Measurements from ENCODE around the gene ZNF664. TPM values are rescaled to one million over a fixed set of nuclear protein-coding genes. Genes with fewer than 3 reads are reported as not detected.

ZNF664 gene
- total and polyA plus RNA-seq, 9 donors, result 28.3 to 58.9 (median 42.8) TPM

DNA sequence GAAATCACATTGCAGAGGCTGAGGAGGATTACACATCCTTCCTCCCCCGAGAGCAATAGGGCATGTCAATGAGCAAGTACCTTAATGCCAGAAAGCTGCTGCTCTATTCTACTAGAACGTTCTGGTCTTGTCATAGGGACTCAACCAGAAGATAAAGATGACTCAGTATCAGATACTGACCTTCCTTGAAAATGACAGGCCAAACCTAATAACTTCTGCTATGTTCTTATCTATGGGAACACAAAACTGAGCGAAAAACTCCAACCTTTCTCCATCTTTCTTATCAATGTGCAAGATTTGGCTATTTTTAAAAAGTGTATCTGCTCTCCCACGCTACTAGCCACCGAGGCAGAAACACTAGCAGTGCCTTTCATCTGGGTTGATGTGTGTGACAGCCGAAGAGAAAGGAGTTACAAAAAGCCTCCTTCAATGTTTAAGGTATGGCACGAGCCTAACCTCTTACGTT, 5.9 kb upstream of the ZNF664 start:
- Histone ChIP-seq H3K27me3 (ENCODE audit: control insufficient read depth, insufficient read depth, low read length) (no peaks in the 10 kb centered on the region), H3K36me3 (ENCODE audit: control insufficient read depth, insufficient read depth, low read length) (peaks cover 6% of the 10 kb centered on the region), H3K4me1 (ENCODE audit: control insufficient read depth, insufficient read depth, low read length) (peaks cover 4% of the 10 kb centered on the region), H3K4me3 (ENCODE audit: low read length) (no peak overlapping the region), H3K27ac (ENCODE audit: low read length) (no peak overlapping the region), H3K9me3 (replicated peaks; ENCODE audit: control insufficient read depth, low read depth, low read length) (no peaks in the 10 kb centered on the region)
- DNase-seq, result no peak
- 79% methylated on average over 2 of the region's 8 CpGs for WGBS (ENCODE audit: insufficient coverage)

DNA sequence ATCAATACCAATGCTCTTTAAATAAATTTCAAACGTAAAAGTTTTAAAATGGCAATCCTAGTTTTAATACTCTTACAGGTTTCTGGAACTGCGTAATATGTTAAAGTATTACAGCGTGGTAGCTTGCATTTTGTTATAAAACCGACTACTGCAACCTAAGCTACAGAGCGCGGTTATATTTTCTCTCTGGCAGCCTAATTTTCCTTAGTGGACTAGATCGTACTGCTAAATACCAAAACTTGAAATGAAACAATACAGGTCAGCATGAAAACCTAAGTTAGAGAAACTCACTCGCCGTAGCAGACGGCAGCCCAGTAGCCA, 1.6 kb upstream of the ZNF664 start:
- Histone ChIP-seq H3K27ac (ENCODE audit: low read length) (peak overlapping the region; percentile 79), H3K36me3 (ENCODE audit: control insufficient read depth, insufficient read depth, low read length) (peaks cover 8% of the 10 kb centered on the region), H3K4me1 (ENCODE audit: control insufficient read depth, insufficient read depth, low read length) (peaks cover 9% of the 10 kb centered on the region), H3K9me3 (replicated peaks; ENCODE audit: control insufficient read depth, low read depth, low read length) (no peaks in the 10 kb centered on the region), H3K4me3 (ENCODE audit: low read length) (peak overlapping the region; percentile 65), H3K27me3 (ENCODE audit: control insufficient read depth, insufficient read depth, low read length) (no peaks in the 10 kb centered on the region)
- DNase-seq, result no peak
- 0% methylated on average over 3 of the region's 10 CpGs for WGBS (ENCODE audit: insufficient coverage)

DNA sequence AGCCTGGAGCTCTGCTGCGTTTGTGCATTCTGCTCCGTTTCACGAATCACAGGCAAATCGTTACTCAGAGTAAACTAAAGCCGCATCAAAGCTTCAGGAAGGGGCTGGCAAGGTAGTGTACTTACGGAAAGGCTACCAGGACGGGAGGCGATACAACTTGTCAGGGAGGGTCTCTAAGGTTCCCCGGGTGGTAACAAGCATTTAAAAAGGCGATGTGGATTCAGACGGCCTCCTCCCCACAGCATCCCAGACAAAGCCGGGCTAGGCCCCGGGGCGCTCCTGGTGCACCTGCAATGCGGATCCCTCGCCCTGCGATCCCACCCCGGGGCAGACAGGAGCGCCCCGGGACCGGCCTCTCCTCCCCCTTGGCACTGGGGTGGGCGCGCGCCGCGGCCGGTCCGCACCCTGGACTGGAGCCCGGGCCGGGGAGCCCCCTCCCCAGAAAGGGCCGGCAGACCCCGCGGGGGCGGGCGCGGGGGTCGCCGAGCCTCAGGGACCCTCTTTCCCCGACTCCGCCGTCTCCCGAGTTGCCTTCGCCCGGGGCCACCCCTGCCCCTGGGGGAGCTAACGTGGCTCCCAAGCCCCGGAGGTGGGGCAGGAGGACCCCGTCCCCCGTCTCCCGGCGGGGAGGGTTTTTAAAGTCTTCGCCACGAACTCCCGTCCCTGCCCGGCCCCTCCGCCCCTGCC, 1.1 kb upstream of the ZNF664 start:
- peaks cover 9% of the 10 kb centered on the region for H3K4me1 ChIP-seq (ENCODE audit: control insufficient read depth, insufficient read depth, low read length)
- H3K4me3 ChIP-seq (ENCODE audit: low read length), result peak overlapping the region; percentile 65
- peak; percentile 45 for DNase-seq

GRCh38 chr12:123973552-123974341, 732 bp downstream of the ZNF664 start:
- Histone ChIP-seq H3K27me3 (ENCODE audit: control insufficient read depth, insufficient read depth, low read length) (no peaks in the 10 kb centered on the region), H3K36me3 (ENCODE audit: control insufficient read depth, insufficient read depth, low read length) (peaks cover 13% of the 10 kb centered on the region), H3K9me3 (replicated peaks; ENCODE audit: control insufficient read depth, low read depth, low read length) (no peaks in the 10 kb centered on the region), H3K4me3 (ENCODE audit: low read length) (peak overlapping the region; percentile 58), H3K27ac (ENCODE audit: low read length) (no peak overlapping the region), H3K4me1 (ENCODE audit: control insufficient read depth, insufficient read depth, low read length) (peaks cover 9% of the 10 kb centered on the region)
- WGBS (ENCODE audit: insufficient coverage), result 1% methylated on average over 66 of the region's 69 CpGs
- DNase-seq, result peak; percentile 51

More for the DNA sequence above, 1.1 kb upstream of the ZNF664 start:
- under 1% methylated on average over 51 of the region's 55 CpGs for WGBS (ENCODE audit: insufficient coverage)
- H3K27me3 ChIP-seq (ENCODE audit: control insufficient read depth, insufficient read depth, low read length), result no peaks in the 10 kb centered on the region
- H3K9me3 ChIP-seq (replicated peaks; ENCODE audit: control insufficient read depth, low read depth, low read length), result no peaks in the 10 kb centered on the region
- peak overlapping the region; percentile 79 for H3K27ac ChIP-seq (ENCODE audit: low read length)
- H3K36me3 ChIP-seq (ENCODE audit: control insufficient read depth, insufficient read depth, low read length), result peaks cover 10% of the 10 kb centered on the region

GRCh38 chr12:123976227-123976826, 3.3 kb downstream of the ZNF664 start:
- 85% methylated on average over 5 of the region's 7 CpGs for WGBS (ENCODE audit: insufficient coverage)
- Histone ChIP-seq H3K4me3 (ENCODE audit: low read length) (no peak overlapping the region), H3K27ac (ENCODE audit: low read length) (no peak overlapping the region), H3K9me3 (replicated peaks; ENCODE audit: control insufficient read depth, low read depth, low read length) (no peaks in the 10 kb centered on the region), H3K36me3 (ENCODE audit: control insufficient read depth, insufficient read depth, low read length) (peaks cover 16% of the 10 kb centered on the region), H3K27me3 (ENCODE audit: control insufficient read depth, insufficient read depth, low read length) (no peaks in the 10 kb centered on the region), H3K4me1 (ENCODE audit: control insufficient read depth, insufficient read depth, low read length) (peaks cover 9% of the 10 kb centered on the region)
- no peak for DNase-seq

- H3K27ac ChIP-seq (ENCODE audit: low read length), result no peak overlapping the region
- no peak for DNase-seq
- no peak overlapping the region for H3K4me3 ChIP-seq (ENCODE audit: low read length)
- no peaks in the 10 kb centered on the region for H3K4me1 ChIP-seq (ENCODE audit: control insufficient read depth, insufficient read depth, low read length)
- H3K36me3 ChIP-seq (ENCODE audit: control insufficient read depth, insufficient read depth, low read length), result peaks cover 21% of the 10 kb centered on the region
- WGBS (ENCODE audit: insufficient coverage), result 100% methylated on average over 1 of the region's 6 CpGs
- no peaks in the 10 kb centered on the region for H3K9me3 ChIP-seq (replicated peaks; ENCODE audit: control insufficient read depth, low read depth, low read length)
- H3K27me3 ChIP-seq (ENCODE audit: control insufficient read depth, insufficient read depth, low read length), result no peaks in the 10 kb centered on the region
These were observed 6.6 kb downstream of the ZNF664 start for GRCh38 chr12:123979566-123979965.

DNA sequence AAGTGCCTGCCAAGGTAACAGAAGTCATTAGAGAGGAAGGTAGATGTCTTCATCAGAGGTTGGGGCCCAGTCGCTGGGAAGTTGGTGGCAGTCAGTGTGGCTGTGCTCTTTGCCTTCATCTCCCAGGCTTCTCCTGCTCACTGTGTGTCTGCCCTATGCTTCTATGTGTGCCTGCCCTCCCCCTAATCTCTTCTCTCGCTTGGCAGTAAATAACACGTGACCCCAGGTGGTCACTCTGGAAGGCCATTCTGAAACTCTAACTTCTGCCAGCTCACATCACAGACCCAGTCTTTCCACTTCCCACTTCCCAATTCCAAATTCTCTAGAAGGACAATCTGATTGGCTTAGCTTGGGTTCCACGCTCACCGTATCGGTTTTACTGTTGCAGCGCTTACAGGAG, 9.3 kb downstream of the ZNF664 start:
- no peak for DNase-seq
- Histone ChIP-seq H3K36me3 (ENCODE audit: control insufficient read depth, insufficient read depth, low read length) (peaks cover 10% of the 10 kb centered on the region), H3K4me1 (ENCODE audit: control insufficient read depth, insufficient read depth, low read length) (peaks cover 6% of the 10 kb centered on the region), H3K4me3 (ENCODE audit: low read length) (no peak overlapping the region), H3K9me3 (replicated peaks; ENCODE audit: control insufficient read depth, low read depth, low read length) (no peaks in the 10 kb centered on the region), H3K27ac (ENCODE audit: low read length) (no peak overlapping the region), H3K27me3 (ENCODE audit: control insufficient read depth, insufficient read depth, low read length) (no peaks in the 10 kb centered on the region)
- 87% methylated on average over 6 of the region's 7 CpGs for WGBS (ENCODE audit: insufficient coverage)

GRCh38 chr12:123983822-123984485, 10.9 kb downstream of the ZNF664 start:
- Histone ChIP-seq H3K27ac (ENCODE audit: low read length) (no peak overlapping the region), H3K27me3 (ENCODE audit: control insufficient read depth, insufficient read depth, low read length) (no peaks in the 10 kb centered on the region), H3K36me3 (ENCODE audit: control insufficient read depth, insufficient read depth, low read length) (peaks cover 20% of the 10 kb centered on the region), H3K4me3 (ENCODE audit: low read length) (no peak overlapping the region), H3K4me1 (ENCODE audit: control insufficient read depth, insufficient read depth, low read length) (peaks cover 6% of the 10 kb centered on the region), H3K9me3 (replicated peaks; ENCODE audit: control insufficient read depth, low read depth, low read length) (no peaks in the 10 kb centered on the region)
- WGBS (ENCODE audit: insufficient coverage), result 67% methylated on average over 7 of the region's 7 CpGs
- DNase-seq, result peak; percentile 61

GRCh38 chr12:123984903-123985302, 11.9 kb downstream of the ZNF664 start:
- Histone ChIP-seq H3K36me3 (ENCODE audit: control insufficient read depth, insufficient read depth, low read length) (peaks cover 24% of the 10 kb centered on the region), H3K4me1 (ENCODE audit: control insufficient read depth, insufficient read depth, low read length) (peaks cover 6% of the 10 kb centered on the region), H3K4me3 (ENCODE audit: low read length) (no peak overlapping the region), H3K27ac (ENCODE audit: low read length) (no peak overlapping the region), H3K27me3 (ENCODE audit: control insufficient read depth, insufficient read depth, low read length) (no peaks in the 10 kb centered on the region), H3K9me3 (replicated peaks; ENCODE audit: control insufficient read depth, low read depth, low read length) (no peaks in the 10 kb centered on the region)
- no peak for DNase-seq
- 95% methylated on average over 3 of the region's 4 CpGs for WGBS (ENCODE audit: insufficient coverage)
